HepG2 (cell line): Measurements from ENCODE around the gene AK9. TPM values are rescaled to one million over a fixed set of nuclear protein-coding genes. Genes with fewer than 3 reads are reported as not detected.

ENCODE experiments used
- AGO2 ChIP-seq: fragments of 200-400 bp; formaldehyde crosslinking; optimal IDR thresholded peaks from 2 replicates; pipeline ENCODE3; 2017; ENCODE audit warnings: mild to moderate bottlenecking, low read depth, low read length, moderate library complexity
- CCDC6 ChIP-seq: sonication (generic); formaldehyde crosslinking; IDR thresholded peaks from 2 replicates; pipeline ENCODE4 v1.8.1; 2022; ENCODE audit warnings: mild to moderate bottlenecking, missing genetic modification reagents, moderate library complexity
- EED ChIP-seq: sonication (generic); formaldehyde crosslinking; IDR thresholded peaks from 2 replicates; pipeline ENCODE4 v1.5.0; 2020; ENCODE audit warnings: mild to moderate bottlenecking, missing genetic modification reagents
- ERF ChIP-seq: IDR thresholded peaks from 2 replicates; pipeline ENCODE4 v1.6.1; 2018; ENCODE audit warnings: missing biosample characterization, missing genetic modification reagents
- HNF4A ChIP-seq: sonication (generic); formaldehyde crosslinking; IDR thresholded peaks from 2 replicates; pipeline ENCODE4 v1.4.0; 2020; ENCODE audit warnings: missing genetic modification reagents
- KDM2A ChIP-seq: sonication (generic); formaldehyde crosslinking; IDR thresholded peaks from 2 replicates; pipeline ENCODE4 v1.4.0; 2020; ENCODE audit warnings: low read depth, missing genetic modification reagents, borderline replicate concordance
- LCORL ChIP-seq, 2 experiments: fragments of 450-650 bp in 1 of 2; sonication (generic) in 1 of 2; formaldehyde crosslinking in 1 of 2; IDR thresholded peaks; 2 replicates each; pipeline versions ENCODE4 v1.5.0 to v1.6.1; 2017 to 2020; ENCODE audit warnings: antibody characterized with exemption in 1 of 2, missing genetic modification reagents in 1 of 2
- MAF1 ChIP-seq: sonication (generic); formaldehyde crosslinking; IDR thresholded peaks from 2 replicates; pipeline ENCODE4 v1.5.0; 2020; ENCODE audit warnings: missing genetic modification reagents, borderline replicate concordance
- MIER2 ChIP-seq: IDR thresholded peaks from 2 replicates; pipeline ENCODE4 v1.6.1; 2016; ENCODE audit warnings: missing biosample characterization, missing genetic modification reagents
- MYPOP ChIP-seq: sonication (generic); formaldehyde crosslinking; IDR thresholded peaks from 2 replicates; pipeline ENCODE4 v1.8.1; 2023; ENCODE audit warnings: mild to moderate bottlenecking, moderate library complexity, missing genetic modification reagents
- PHF8 ChIP-seq: sonication (generic); formaldehyde crosslinking; IDR thresholded peaks from 2 replicates; pipeline ENCODE4 v1.5.0; 2020; ENCODE audit warnings: missing genetic modification reagents
- RAD21 ChIP-seq: fragments of 450-650 bp; formaldehyde crosslinking; IDR thresholded peaks from 2 replicates; pipeline ENCODE4 v1.5.0; 2020; ENCODE audit warnings: mild to moderate bottlenecking
- RXRA ChIP-seq: sonication (generic); formaldehyde crosslinking; IDR thresholded peaks from 2 replicates; pipeline ENCODE4 v1.5.1; 2020; ENCODE audit warnings: missing genetic modification reagents
- SYNCRIP ChIP-seq: fragments of 200-400 bp; formaldehyde crosslinking; IDR thresholded peaks from 2 replicates; pipeline ENCODE4 v1.6.1; 2018; ENCODE audit warnings: mild to moderate bottlenecking, low read depth, low read length; ENCODE audit not compliant: insufficient read depth
- THAP8 ChIP-seq: sonication (generic); formaldehyde crosslinking; IDR thresholded peaks from 2 replicates; pipeline ENCODE4 v1.5.1; 2020; ENCODE audit warnings: missing genetic modification reagents, mild to moderate bottlenecking, borderline replicate concordance
- ZFP91 ChIP-seq: sonication (generic); formaldehyde crosslinking; IDR thresholded peaks from 2 replicates; pipeline ENCODE4 v1.9.0; 2022; ENCODE audit warnings: missing genetic modification reagents, mild to moderate bottlenecking, borderline replicate concordance
- ZMAT3 ChIP-seq: sonication (generic); formaldehyde crosslinking; conservative IDR thresholded peaks from 2 replicates; pipeline ENCODE4 v1.7.0; 2021; ENCODE audit warnings: missing genetic modification reagents
- ZNF792 ChIP-seq: IDR thresholded peaks from 2 replicates; pipeline ENCODE4 v1.6.1; 2016
- ZXDC ChIP-seq: sonication (generic); formaldehyde crosslinking; IDR thresholded peaks from 2 replicates; pipeline ENCODE4 v1.5.0; 2020; ENCODE audit warnings: mild to moderate bottlenecking, missing genetic modification reagents
- polyA plus RNA-seq, 8 experiments: library from polyadenylated mRNA; depleted of rRNA in 3 of 8; stranded (reverse) in 7 of 8; unstranded in 1 of 8; fragments of >200 nt; fragmentation: Illumina TruSeq in 4 of 8; extraction: Trizol in 4 of 8; gene quantifications; 2 replicates each; pipeline versions ENCODE4 v1.2.1 to v1.2.3, GENCODE V29; 2011 to 2016; ENCODE audit warnings: low read depth in 4 of 8, missing spikeins in 1 of 8, mixed read lengths in 1 of 8; ENCODE audit not compliant: insufficient read depth in 1 of 8
- total RNA-seq, 5 experiments: library from RNA; depleted of rRNA; stranded (reverse); fragments of >200 nt; fragmentation: Illumina TruSeq; extraction: Trizol; gene quantifications; 2 replicates each; pipeline ENCODE4 v1.2.3, GENCODE V29; 2016; ENCODE audit warnings: low read depth in 1 of 5

AK9 gene
- total and polyA plus RNA-seq, 2 of the 13 experiments (the other 11 are each of a cell fraction or from before 2014, with no cell fraction given), result 3.2 to 4.8 TPM

- TF ChIP-seq ZXDC (no peak), PHF8 (CRISPR knock-in tag) (peak; percentile 3; the same call in 1 of the 2 replicates), ZNF792 (peak; percentile 35; the same call in 1 of the 2 replicates), EED (CRISPR knock-in tag) (0 out of 2 replicates have a peak, but pooled peaks have one; percentile 33), HNF4A (CRISPR knock-in tag) (peak; percentile 55; the same call in 1 of the 2 replicates), LCORL (IDR thresholded peaks at IDR 0.05) (no peak), LCORL (CRISPR knock-in tag; IDR thresholded peaks at IDR 0.05) (peak; percentile 43; the same call in 1 of the 2 replicates), THAP8 (0 out of 2 replicates have a peak, but pooled peaks have one; percentile 36), AGO2 (peak; percentile 15), ZMAT3 (CRISPR knock-in tag) (0 out of 2 replicates have a peak, but pooled peaks have one; percentile 33), ERF (CRISPR knock-in tag) (no peak), ZFP91 (CRISPR knock-in tag) (0 out of 2 replicates have a peak, but pooled peaks have one; percentile 48), RXRA (0 out of 2 replicates have a peak, but pooled peaks have one; percentile 47), MIER2 (CRISPR knock-in tag) (no peak), MYPOP (peak; percentile 51; the same call in 1 of the 2 replicates), KDM2A (CRISPR knock-in tag) (peak; percentile 65; the same call in 1 of the 2 replicates), MAF1 (CRISPR knock-in tag) (no peak), CCDC6 (CRISPR knock-in tag) (0 out of 2 replicates have a peak, but pooled peaks have one; percentile 7), RAD21 (0 out of 2 replicates have a peak, but pooled peaks have one; percentile 29), SYNCRIP (no peak)
These were observed 234.9 kb downstream of the AK9 start (continued) for GRCh38 chr6:109456111-109456583.
